Anterior cingulate cortex (tissue), 58 donors: ENCODE measurements around the gene ZNF606.

Source experiments
- DNase-seq, 58 donors: peaks; one replicate each; lab custom pipeline; 2025; lab: John Stamatoyannopoulos, UW

ZNF606 gene

GRCh38 chr19:57935731-57936130 is 66.9 kb downstream of the ZNF606 start:
- peak in 9 of 58 donors; percentile 3 to 53 (median 13) for DNase-seq

- DNase-seq: peak in 57 of 58 donors; percentile 8 to 86 (median 68)
Measured at GRCh38 chr19:57934820-57935665, 67.6 kb downstream of the ZNF606 start, which contains the start of gene ZNF418. ZNF418 (minus strand) TSS chr19:57935402; CDS start chr19:57933822, 1,580 bp downstream.

DNA sequence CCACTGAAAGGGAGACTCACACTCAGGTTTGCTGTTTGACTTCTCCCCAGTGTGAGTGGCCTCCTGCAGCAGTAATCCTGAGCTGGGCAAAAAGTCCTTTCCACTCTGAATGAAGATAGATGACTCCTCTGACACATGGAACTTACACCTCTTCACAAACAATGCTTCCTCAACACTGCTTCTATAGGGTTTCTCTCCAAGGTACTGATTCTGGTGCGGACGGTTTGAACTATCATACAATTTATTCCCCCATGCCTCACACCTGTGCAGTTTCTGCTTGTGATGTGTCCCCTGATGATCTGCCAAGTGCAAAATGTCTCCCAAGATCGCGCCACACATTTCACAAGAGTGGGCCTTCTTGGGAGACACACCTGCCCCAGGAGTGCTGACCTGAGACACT is 75.0 kb downstream of the ZNF606 start:
- no peak for DNase-seq
